Muscle of leg (tissue), 11 donors: ENCODE data around the gene CHRM2. TPM values are rescaled to one million over a fixed set of nuclear protein-coding genes. Genes with fewer than 3 reads are reported as not detected.

Experiments used
- DNase-seq: peaks from one replicate; pipeline ENCODE4 v3.0.0; 2013
- H3K27ac ChIP-seq: one replicate; pipeline ENCODE4 v1.5.1; 2013; ENCODE audit warnings: mild to moderate bottlenecking, low read length, control low read depth
- H3K27me3 ChIP-seq: one replicate; pipeline ENCODE4 v1.6.1; 2013; ENCODE audit warnings: low read length; ENCODE audit not compliant: control insufficient read depth, insufficient read depth
- H3K36me3 ChIP-seq: one replicate; pipeline ENCODE4 v1.6.1; 2013; ENCODE audit warnings: low read length; ENCODE audit not compliant: control insufficient read depth, insufficient read depth
- H3K4me1 ChIP-seq: one replicate; pipeline ENCODE4 v1.6.1; 2013; ENCODE audit warnings: low read length; ENCODE audit not compliant: control insufficient read depth, insufficient read depth
- H3K4me3 ChIP-seq: one replicate; pipeline ENCODE4 v1.5.1; 2013; ENCODE audit warnings: low read length, control low read depth
- H3K9me3 ChIP-seq: replicated peaks from 2 replicates; pipeline ENCODE4 v1.6.1; 2013; ENCODE audit warnings: low read depth, low read length; ENCODE audit not compliant: control insufficient read depth
- WGBS: methylation state at CpG from one replicate; pipeline ENCODE4 v1.1.5; 2013; ENCODE audit warnings: missing lambda C conversion rate; ENCODE audit not compliant: insufficient coverage; 5-methylcytosine and 5-hydroxymethylcytosine counted together
- polyA plus RNA-seq, 8 donors: library from polyadenylated mRNA; unstranded; fragments of 120-200 nt; gene quantifications; one replicate each; pipeline versions ENCODE4 v1.2.1 to v1.2.3, GENCODE V29; 2013; ENCODE audit warnings: inconsistent platforms in 1 of 8, low replicate concordance in 1 of 8; ENCODE audit not compliant: insufficient read length in 8 of 8, insufficient read depth in 1 of 8
- total RNA-seq: library from RNA; stranded (reverse); fragments of 120-200 nt; gene quantifications from one replicate; pipeline ENCODE4 v1.2.4, GENCODE V29; 2013

CHRM2 gene
- total and polyA plus RNA-seq, 9 donors: 0.12 to 1.1 (median 0.35) TPM

DNA sequence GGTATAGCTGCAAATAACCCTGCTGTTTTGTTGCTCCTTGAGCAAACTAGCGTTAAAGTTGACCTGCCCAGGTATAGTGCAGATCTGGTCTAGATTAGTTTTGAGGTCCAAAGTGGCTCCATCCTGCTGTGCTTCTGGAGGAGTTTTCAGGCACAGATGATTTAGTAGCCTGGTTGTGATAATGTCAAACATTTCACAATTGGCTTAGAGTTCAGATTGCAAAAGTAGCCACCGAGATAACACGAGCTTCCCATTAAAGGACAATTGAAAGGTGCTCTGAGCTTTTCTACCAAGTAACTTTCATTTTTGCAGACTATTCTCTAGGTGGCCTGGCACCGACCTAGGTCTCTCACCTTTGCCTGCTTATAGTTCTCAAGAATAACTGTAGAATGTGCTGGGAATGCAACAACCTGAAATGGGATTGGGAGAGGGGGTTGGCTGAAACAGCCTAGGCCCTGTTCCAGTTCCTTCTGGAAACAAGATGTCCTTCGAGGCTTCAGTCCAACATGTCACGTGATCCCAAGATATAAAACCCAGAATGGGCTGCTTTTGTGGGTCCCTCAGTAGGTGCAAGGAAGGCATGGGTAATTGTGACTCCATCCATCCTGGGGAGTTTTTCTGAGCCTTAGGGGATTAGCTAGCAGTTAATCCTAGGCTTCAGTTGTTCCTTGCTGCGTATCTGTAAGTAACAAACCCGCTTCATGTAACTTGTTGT is 201.0 kb downstream of the CHRM2 start:
- Histone ChIP-seq H3K4me3 (no peak overlapping the region), H3K27ac (no peak overlapping the region), H3K36me3 (no peaks in the 10 kb centered on the region), H3K4me1 (no peaks in the 10 kb centered on the region), H3K27me3 (no peaks in the 10 kb centered on the region), H3K9me3 (no peaks in the 10 kb centered on the region)
- WGBS: 82% methylated on average over 5 of the region's 8 CpGs
- DNase-seq: no peak
